IMR-90 (cell line): ENCODE results near the gene GNA14.
"Not testable (repeated sequence)": the region's sequence is repeated elsewhere in the genome, so short reads cannot be mapped to it uniquely, and the experiment has no call there.

Experiments
- BHLHE40 ChIP-seq: fragments of 150-350 bp; IDR thresholded peaks from 2 replicates; pipeline ENCODE4 v1.6.1; 2016; ENCODE audit warnings: mild to moderate bottlenecking, low read depth, low read length
- CEBPB ChIP-seq: IDR thresholded peaks from 2 replicates; pipeline ENCODE4 v1.6.1; 2012; ENCODE audit warnings: low read depth, low read length, improper control_type of control experiment
- CHD1 ChIP-seq: IDR thresholded peaks from 2 replicates; pipeline ENCODE4 v1.6.1; 2012; ENCODE audit warnings: low read depth, low read length, improper control_type of control experiment
- CTCF ChIP-seq: conservative IDR thresholded peaks from 2 replicates; pipeline ENCODE4 v1.5.1; 2012; ENCODE audit warnings: mild to moderate bottlenecking, low read depth, low read length, improper control_type of control experiment
- ELK1 ChIP-seq: fragments of 150-350 bp; IDR thresholded peaks from 2 replicates; pipeline ENCODE4 v1.6.1; 2016; ENCODE audit warnings: low read depth, mild to moderate bottlenecking, low read length, moderate library complexity, borderline replicate concordance
- FOS ChIP-seq: fragments of 150-350 bp; IDR thresholded peaks from 2 replicates; pipeline ENCODE4 v1.6.1; 2016; ENCODE audit warnings: low read depth, low read length
- MXI1 ChIP-seq: IDR thresholded peaks from 2 replicates; pipeline ENCODE4 v1.6.1; 2012; ENCODE audit warnings: low read depth, mild to moderate bottlenecking, low read length, moderate library complexity, borderline replicate concordance
- NFE2L2 ChIP-seq: fragments of 150-350 bp; IDR thresholded peaks from 2 replicates; pipeline ENCODE4 v1.6.1; 2016; ENCODE audit warnings: low read depth, mild to moderate bottlenecking, low read length
- POLR2A ChIP-seq: IDR thresholded peaks from 2 replicates; pipeline ENCODE4 v1.6.1; 2012; ENCODE audit warnings: mild to moderate bottlenecking, low read depth, low read length
- RAD21 ChIP-seq: IDR thresholded peaks from 2 replicates; pipeline ENCODE4 v1.6.1; 2012; ENCODE audit warnings: low read length, improper control_type of control experiment
- RCOR1 ChIP-seq: IDR thresholded peaks from 2 replicates; pipeline ENCODE4 v1.6.1; 2012; ENCODE audit warnings: mild to moderate bottlenecking, low read length, improper control_type of control experiment; ENCODE audit not compliant: insufficient replicate concordance
- RFX5 ChIP-seq: IDR thresholded peaks from 2 replicates; pipeline ENCODE4 v1.8.0; 2012; ENCODE audit warnings: low read depth, mild to moderate bottlenecking, low read length, moderate library complexity
- USF2 ChIP-seq: fragments of 150-350 bp; IDR thresholded peaks from 2 replicates; pipeline ENCODE4 v1.6.1; 2017; ENCODE audit warnings: mild to moderate bottlenecking, antibody characterized with exemption, low read length, low read depth

- TF ChIP-seq CTCF, RCOR1, CHD1, POLR2A, CEBPB, NFE2L2, RFX5, ELK1, MXI1, RAD21, BHLHE40, FOS, USF2: not testable (repeated sequence)
Measured at GRCh38 chr9:77690119-77690518, 42.0 kb upstream of the GNA14 start.
